ENCODE data around the gene CSNK1D. TPM values are rescaled to one million over a fixed set of nuclear protein-coding genes. Genes with fewer than 3 reads are reported as not detected.
A peak's percentile ranks its signal among the peaks of the same experiment; 100 is the strongest.

CSNK1D gene
- total and polyA plus RNA-seq, 7 donors, result 73.5 to 139 (median 115) TPM

DNA sequence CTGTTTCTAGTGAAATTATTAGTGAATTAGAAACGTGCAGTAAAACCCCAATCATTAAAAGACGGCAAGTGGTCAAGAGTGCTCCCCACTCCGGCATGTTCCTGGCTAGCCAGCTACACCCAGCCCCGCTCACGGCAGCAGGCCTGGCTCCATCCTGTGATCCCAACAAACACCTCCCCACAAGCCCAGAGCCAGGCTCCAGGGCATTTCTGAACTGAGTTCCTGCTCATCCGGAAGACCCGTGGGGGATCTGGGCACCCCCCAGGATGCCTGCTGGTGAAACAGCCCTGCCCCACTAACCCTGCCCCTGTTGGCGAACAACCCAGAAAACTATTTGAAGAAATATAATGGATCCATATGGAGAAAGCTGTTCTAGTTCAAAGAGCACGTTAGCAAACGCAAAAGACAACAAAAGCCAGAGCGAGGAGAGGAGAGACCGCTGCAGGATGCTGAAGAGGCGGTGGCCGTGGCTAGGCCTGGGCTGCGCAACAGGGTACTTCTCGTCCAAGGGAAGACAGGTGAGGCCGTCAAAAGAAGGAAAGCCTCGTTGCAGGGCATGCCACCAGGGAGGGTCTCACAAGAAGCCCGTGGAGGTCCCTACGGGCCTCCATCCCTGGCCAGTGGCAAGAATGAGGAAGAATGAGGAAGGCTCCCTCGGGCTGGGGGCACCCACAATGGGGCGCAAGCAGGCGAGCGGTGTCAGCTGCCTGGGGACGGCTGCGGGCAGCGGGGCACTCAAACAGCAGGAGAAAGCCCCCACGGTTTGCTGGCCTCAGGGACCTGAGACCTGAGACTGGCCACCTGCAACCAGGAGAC, 25.4 kb downstream of the CSNK1D start:
- Histone ChIP-seq H3K27ac (peak overlapping the region; percentile 87), H3K4me1 (peaks cover 31% of the 10 kb centered on the region), H3K9me3 (no peaks in the 10 kb centered on the region), H3K4me3 (no peak overlapping the region), H3K27me3 (ENCODE audit: insufficient read depth in 3 of 3, low read length in 2 of 3) (no peaks in the 10 kb centered on the region), H3K36me3 (ENCODE audit: insufficient read depth in 1 of 2, low read depth in 1 of 2) (peaks cover 22 to 98% of the 10 kb centered on the region in 2 donors)
- intact Hi-C loops (cut with DNase I), result loop anchor here in 1 of 2 donors (5.0 kb wide), 1 partner anchor 69 kb away; the partner anchor contains the start of gene CD7
- TF ChIP-seq, protein P1, sequence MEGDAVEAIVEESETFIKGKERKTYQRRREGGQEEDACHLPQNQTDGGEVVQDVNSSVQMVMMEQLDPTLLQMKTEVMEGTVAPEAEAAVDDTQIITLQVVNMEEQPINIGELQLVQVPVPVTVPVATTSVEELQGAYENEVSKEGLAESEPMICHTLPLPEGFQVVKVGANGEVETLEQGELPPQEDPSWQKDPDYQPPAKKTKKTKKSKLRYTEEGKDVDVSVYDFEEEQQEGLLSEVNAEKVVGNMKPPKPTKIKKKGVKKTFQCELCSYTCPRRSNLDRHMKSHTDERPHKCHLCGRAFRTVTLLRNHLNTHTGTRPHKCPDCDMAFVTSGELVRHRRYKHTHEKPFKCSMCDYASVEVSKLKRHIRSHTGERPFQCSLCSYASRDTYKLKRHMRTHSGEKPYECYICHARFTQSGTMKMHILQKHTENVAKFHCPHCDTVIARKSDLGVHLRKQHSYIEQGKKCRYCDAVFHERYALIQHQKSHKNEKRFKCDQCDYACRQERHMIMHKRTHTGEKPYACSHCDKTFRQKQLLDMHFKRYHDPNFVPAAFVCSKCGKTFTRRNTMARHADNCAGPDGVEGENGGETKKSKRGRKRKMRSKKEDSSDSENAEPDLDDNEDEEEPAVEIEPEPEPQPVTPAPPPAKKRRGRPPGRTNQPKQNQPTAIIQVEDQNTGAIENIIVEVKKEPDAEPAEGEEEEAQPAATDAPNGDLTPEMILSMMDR (IDR thresholded peaks at IDR 0.05), result no peak
- DNase-seq (peak in 1 of 2 donors; percentile 51), ATAC-seq (no peak)
- 87 to 88% (median 88%) methylated on average over 27 to 28 of the region's 28 CpGs for WGBS, 3 donors

DNA sequence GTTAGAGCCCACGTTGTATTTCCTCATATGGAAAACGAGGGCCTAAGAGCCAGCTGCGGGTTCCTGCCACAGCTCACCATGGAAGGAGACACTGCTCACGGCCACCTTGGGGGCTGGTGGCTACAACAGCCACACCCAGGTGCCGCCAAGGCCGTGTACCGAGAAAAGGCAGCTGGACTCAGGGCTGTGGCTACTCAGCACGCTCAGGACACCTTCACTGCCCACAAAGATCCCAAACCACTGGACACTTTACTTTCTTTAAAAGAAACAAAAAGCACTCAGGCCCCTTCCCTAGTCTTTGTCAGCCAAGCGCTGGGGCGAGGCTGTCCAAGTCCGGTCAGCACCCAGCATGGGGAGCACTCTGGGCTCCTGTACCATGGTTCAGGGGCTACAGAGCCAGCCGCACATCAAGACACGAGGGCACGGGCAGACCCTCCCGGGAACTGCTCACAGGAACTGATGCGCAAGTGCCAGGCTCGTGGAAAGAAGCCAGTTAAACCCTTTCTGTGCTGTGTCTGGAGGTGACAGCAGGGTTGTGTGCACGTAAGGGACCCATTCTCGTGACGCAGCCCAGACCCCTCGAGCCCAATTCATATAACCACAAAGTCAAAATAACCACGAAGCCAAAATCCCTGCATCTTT, 26.2 kb downstream of the CSNK1D start:
- DNase-seq, result peak; percentile 33 to 62
- TF ChIP-seq, protein P1 (IDR thresholded peaks at IDR 0.05), result no peak
- peaks cover 39% of the 10 kb centered on the region for H3K4me1 ChIP-seq
- H3K9me3 ChIP-seq, result no peaks in the 10 kb centered on the region
- peak overlapping the region; percentile 87 for H3K27ac ChIP-seq
- ATAC-seq, result peak; percentile 3 to 11 (median 5)
- 57 to 68% (median 57%) methylated on average over 22 of the region's 22 CpGs for WGBS, 3 donors
- intact Hi-C loops (cut with DNase I), result loop anchor here in 1 of 2 donors (5.0 kb wide), 1 partner anchor 70 kb away; the partner anchor contains the start of gene CD7
- H3K4me3 ChIP-seq, result no peak overlapping the region
- no peaks in the 10 kb centered on the region for H3K27me3 ChIP-seq (ENCODE audit: insufficient read depth in 3 of 3, low read length in 2 of 3)
- H3K36me3 ChIP-seq (ENCODE audit: insufficient read depth in 1 of 2, low read depth in 1 of 2), result peaks cover 19 to 91% of the 10 kb centered on the region in 2 donors

DNA sequence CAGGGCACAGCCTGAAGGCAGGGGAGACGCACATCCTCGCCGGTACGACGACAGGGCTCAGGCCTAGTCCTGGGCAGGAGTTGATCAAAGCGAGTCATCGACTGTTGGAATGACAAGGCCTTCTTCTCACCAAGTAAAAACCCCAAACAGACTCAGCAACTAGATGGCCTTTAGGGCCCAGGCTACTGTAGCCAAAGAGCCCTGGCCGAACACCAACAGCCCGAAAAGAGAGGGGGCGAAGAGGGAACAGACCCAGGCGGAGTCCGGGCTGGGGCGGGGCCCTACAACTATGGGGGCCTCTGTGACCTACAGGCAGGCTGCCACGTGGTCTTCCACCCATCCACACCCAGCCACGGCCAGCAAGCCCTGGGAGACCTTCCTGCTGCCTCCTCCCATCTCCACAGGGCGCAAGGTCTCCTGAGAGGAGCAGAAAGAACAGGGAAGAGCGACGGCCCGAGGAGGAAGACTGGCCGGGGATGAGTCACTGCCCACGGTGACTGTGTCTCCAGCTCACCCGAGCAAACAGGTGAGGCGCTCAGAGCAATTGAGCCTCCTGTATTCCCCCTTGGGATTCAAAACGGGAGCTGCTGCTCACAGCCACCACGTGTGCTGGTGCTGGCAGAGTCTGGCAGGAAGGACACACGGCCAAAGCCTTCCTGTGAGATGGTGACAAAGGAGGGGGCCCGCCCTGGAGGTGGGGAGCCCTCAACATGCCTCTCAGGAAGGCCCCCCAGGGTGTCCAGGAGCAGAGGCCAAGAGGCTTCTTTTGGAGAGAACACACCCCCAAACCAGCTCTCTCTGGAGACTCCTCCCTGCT, 26.9 kb downstream of the CSNK1D start:
- WGBS, 3 donors, result 32 to 51% (median 39%) methylated on average over 26 to 27 of the region's 27 CpGs
- DNase-seq (peak; percentile 69 to 84), ATAC-seq (peak; percentile 55 to 77 (median 61))
- Histone ChIP-seq H3K27me3 (ENCODE audit: insufficient read depth in 3 of 3, low read length in 2 of 3) (no peaks in the 10 kb centered on the region), H3K4me1 (peaks cover 46% of the 10 kb centered on the region), H3K27ac (peak overlapping the region; percentile 87), H3K4me3 (no peak overlapping the region), H3K36me3 (ENCODE audit: insufficient read depth in 1 of 2, low read depth in 1 of 2) (peaks cover 16 to 84% of the 10 kb centered on the region in 2 donors), H3K9me3 (no peaks in the 10 kb centered on the region)
- TF ChIP-seq, protein P1 (IDR thresholded peaks at IDR 0.05), result no peak
- intact Hi-C loops (cut with DNase I), result loop anchor here in 1 of 2 donors (5.0 kb wide), 1 partner anchor 71 kb away; the partner anchor contains the start of gene CD7

DNA sequence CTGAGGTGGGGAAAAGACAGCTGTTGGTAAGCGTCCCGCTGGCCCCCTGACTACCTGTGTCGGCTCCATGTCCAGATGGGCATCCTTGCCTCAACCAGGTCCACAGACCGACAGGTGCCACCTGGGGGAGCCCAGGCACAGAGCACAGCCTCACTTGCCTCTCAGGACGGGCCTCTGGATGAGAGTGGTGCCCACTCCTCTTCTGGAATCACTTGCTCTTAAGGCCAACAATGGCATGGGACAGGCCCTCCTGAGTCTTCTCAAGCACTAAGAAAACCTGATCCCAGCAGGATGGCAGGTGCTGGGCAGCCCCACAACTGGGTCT, 27.5 kb downstream of the CSNK1D start:
- DNase-seq (peak in 1 of 2 donors; percentile 14), ATAC-seq (no peak)
- Histone ChIP-seq H3K36me3 (ENCODE audit: insufficient read depth in 1 of 2, low read depth in 1 of 2) (peaks cover 16 to 78% of the 10 kb centered on the region in 2 donors), H3K4me3 (no peak overlapping the region), H3K27ac (peak overlapping the region; percentile 87), H3K4me1 (peaks cover 52% of the 10 kb centered on the region), H3K9me3 (no peaks in the 10 kb centered on the region), H3K27me3 (ENCODE audit: insufficient read depth in 3 of 3, low read length in 2 of 3) (no peaks in the 10 kb centered on the region)
- TF ChIP-seq, protein P1 (IDR thresholded peaks at IDR 0.05), result no peak
- intact Hi-C loops (cut with DNase I), result loop anchor here in 1 of 2 donors (5.0 kb wide), 1 partner anchor 71 kb away; the partner anchor contains the start of gene CD7
- WGBS, 3 donors, result 90 to 96% (median 95%) methylated on average over 5 of the region's 5 CpGs
